ENCODE data around the gene STEAP2.
"Not testable (repeated sequence)": the region's sequence is repeated elsewhere in the genome, so short reads cannot be mapped to it uniquely, and the experiment has no call there.

Gene STEAP2

GRCh38 chr7:90211391-90212148, at the start of gene STEAP2:
Gene STEAP2, plus strand, starts transcription at chr7:90211740. Its CDS starts 13,343 bp downstream, at chr7:90225083.
- H3K4me3 ChIP-seq (ENCODE audit: low read depth, low read length), result peak within 1 kb of the TSS; percentile 75

- H3K4me3 ChIP-seq (ENCODE audit: low read depth, low read length), result no peak overlapping the region
These were observed 48.0 kb upstream of the STEAP2 start for GRCh38 chr7:90163534-90163933.

GRCh38 chr7:90165724-90166123, 45.8 kb upstream of the STEAP2 start:
- H3K4me3 ChIP-seq (ENCODE audit: low read depth, low read length), result no peak overlapping the region

- no peak overlapping the region for H3K4me3 ChIP-seq (ENCODE audit: low read depth, low read length)
These were observed 45.4 kb upstream of the STEAP2 start for GRCh38 chr7:90166153-90166552.

GRCh38 chr7:90167361-90167760, 44.2 kb upstream of the STEAP2 start:
- H3K4me3 ChIP-seq (ENCODE audit: low read depth, low read length), result no peak overlapping the region

GRCh38 chr7:90169891-90170290, 41.6 kb upstream of the STEAP2 start:
- no peak overlapping the region for H3K4me3 ChIP-seq (ENCODE audit: low read depth, low read length)

GRCh38 chr7:90172121-90172520, 39.4 kb upstream of the STEAP2 start:
- no peak overlapping the region for H3K4me3 ChIP-seq (ENCODE audit: low read depth, low read length)

- no peak overlapping the region for H3K4me3 ChIP-seq (ENCODE audit: low read depth, low read length)
These were observed 38.9 kb upstream of the STEAP2 start for GRCh38 chr7:90172624-90173023.

GRCh38 chr7:90173127-90173844, 38.3 kb upstream of the STEAP2 start:
- no peak overlapping the region for H3K4me3 ChIP-seq (ENCODE audit: low read depth, low read length)

GRCh38 chr7:90175667-90176066, 35.9 kb upstream of the STEAP2 start:
- no peak overlapping the region for H3K4me3 ChIP-seq (ENCODE audit: low read depth, low read length)

GRCh38 chr7:90176195-90176594, 35.3 kb upstream of the STEAP2 start:
- H3K4me3 ChIP-seq (ENCODE audit: low read depth, low read length), result no peak overlapping the region

GRCh38 chr7:90178166-90178565, 33.4 kb upstream of the STEAP2 start:
- no peak overlapping the region for H3K4me3 ChIP-seq (ENCODE audit: low read depth, low read length)

GRCh38 chr7:90178679-90179278, 32.8 kb upstream of the STEAP2 start:
- H3K4me3 ChIP-seq (ENCODE audit: low read depth, low read length), result no peak overlapping the region

- no peak overlapping the region for H3K4me3 ChIP-seq (ENCODE audit: low read depth, low read length)
These were observed 31.4 kb upstream of the STEAP2 start for GRCh38 chr7:90180011-90180585.

- H3K4me3 ChIP-seq (ENCODE audit: low read depth, low read length), result no peak overlapping the region
These were observed 30.9 kb upstream of the STEAP2 start for GRCh38 chr7:90180649-90181048.

GRCh38 chr7:90181485-90181884, 30.1 kb upstream of the STEAP2 start:
- no peak overlapping the region for H3K4me3 ChIP-seq (ENCODE audit: low read depth, low read length)

GRCh38 chr7:90186290-90186689, 25.2 kb upstream of the STEAP2 start:
- H3K4me3 ChIP-seq (ENCODE audit: low read depth, low read length), result not testable (repeated sequence)

- no peak overlapping the region for H3K4me3 ChIP-seq (ENCODE audit: low read depth, low read length)
These were observed 24.0 kb upstream of the STEAP2 start for GRCh38 chr7:90187507-90188050.

GRCh38 chr7:90188281-90188680, 23.3 kb upstream of the STEAP2 start:
- H3K4me3 ChIP-seq (ENCODE audit: low read depth, low read length), result no peak overlapping the region

GRCh38 chr7:90190995-90191394, 20.5 kb upstream of the STEAP2 start:
- no peak overlapping the region for H3K4me3 ChIP-seq (ENCODE audit: low read depth, low read length)

- no peak overlapping the region for H3K4me3 ChIP-seq (ENCODE audit: low read depth, low read length)
These were observed 19.9 kb upstream of the STEAP2 start for GRCh38 chr7:90191648-90192047.

Data from iPS-11a (cell line).